Measurements from ENCODE around the gene DIP2C.
A peak's percentile ranks its signal among the peaks of the same experiment; 100 is the strongest.

The DIP2C gene

DNA sequence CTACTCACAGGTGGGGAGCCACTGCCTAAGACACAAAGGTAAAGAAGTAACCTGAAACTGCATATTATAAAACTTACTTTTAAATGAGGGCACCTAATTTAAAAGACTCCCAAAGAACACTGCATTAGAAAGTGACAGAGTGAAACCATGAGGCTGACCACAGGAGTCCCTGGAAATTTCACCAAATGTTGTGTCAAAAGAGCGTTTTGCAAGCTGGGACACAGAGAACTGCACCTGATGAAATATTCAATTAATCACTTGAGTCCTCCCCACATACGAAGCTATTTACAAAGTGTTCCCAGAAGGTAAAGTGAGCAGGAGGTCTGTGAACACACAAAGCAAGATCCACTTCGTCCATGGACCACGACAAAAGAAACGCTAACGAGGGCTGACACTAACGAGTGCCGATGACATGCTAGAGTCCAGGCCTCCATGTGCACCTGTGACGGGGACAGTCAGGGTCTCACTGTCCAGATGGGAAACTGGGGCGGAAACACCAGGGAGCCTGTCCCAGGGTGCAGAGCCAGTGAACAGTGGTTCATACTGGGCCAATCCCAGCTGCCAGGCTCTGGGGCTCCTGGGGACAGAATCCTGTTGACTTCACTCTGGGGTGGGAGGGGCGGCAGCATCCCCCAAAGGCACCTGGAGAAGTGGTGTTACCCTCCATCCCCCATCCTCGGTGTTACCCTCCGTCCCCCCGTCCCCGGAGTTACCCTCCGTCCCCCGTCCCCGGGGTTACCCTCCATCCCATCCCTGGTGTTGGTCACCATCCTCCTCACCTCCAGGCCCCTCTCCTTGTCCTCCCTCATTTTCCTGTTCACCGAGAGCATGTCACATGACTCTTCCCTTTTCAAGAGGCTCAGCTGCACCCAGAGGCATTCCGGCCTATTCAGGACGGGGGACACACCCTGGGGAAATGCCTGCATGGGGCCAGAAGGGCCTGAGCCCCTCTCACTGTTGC is 63.4 kb downstream of the DIP2C start:
- no peak for DNase-seq (ENCODE audit: low spot score)

DNA sequence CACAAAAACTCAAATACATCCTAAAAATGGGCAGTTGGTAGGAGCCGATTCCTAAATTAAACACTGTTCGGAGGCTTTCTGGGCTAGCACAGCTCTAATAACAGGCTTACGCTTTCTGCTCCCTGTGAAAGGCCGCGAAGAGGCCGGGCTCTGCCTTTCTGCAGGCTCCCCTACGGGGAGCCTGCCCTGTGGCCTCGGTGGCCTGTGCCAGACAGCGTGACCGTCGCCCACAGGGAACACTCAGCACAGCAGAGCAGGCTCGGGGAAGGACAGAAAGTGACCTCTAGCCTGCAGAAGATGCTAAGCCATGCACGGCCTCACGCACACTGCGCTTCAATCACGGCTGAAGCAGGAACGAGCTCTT is 64.2 kb downstream of the DIP2C start:
- no peak for DNase-seq (ENCODE audit: low spot score)

DNA sequence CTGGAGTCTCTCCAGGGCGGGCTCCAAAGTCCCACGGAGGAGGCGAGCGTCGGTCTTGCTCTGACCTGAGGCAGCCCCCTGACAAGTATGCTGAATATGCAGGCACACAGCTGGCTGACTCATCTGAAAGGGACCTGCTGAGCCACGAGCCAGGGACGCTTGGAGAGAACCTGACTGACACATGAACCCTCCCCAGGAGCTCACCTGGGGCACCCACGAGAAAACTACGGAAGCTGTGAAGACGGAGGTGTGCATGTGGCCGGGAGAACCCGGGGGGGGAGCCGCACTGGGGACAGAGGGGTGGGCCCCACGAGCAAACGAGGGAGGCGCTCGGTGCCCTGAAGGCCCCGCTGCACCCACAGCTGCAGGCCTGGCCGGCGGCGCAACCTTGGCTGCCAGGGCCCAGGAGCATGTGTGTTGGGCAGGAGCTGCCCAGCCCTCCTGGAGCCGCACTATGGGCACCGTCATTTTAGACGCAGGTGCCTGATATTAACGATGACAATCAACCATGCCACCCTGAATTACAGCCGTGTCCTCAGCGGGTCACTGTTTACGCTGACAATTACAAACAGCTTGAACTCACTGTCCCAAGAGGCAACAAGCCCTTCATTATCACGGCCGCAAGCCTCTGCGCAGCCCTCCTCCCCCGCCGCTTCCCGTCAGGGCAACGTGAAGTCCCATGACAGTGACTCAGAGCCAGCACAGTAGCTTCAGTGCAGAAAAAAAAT is 64.7 kb downstream of the DIP2C start:
- DNase-seq (ENCODE audit: low spot score) = peak; percentile 77

DNA sequence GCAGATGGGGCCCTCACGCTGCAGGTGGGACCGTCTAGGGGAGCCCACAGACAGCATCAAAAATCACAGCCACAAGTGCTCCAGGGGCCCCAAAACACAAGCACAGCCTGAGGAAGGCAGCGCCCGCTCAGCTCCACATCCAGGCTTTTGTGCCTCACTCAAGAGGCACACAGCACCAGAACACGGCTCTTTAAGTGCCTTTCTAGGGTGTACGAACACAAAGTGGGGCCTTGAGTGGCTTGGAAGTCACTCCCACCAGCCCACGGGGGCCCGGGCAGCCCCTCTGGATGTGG is 65.2 kb downstream of the DIP2C start:
- DNase-seq (ENCODE audit: low spot score) = no peak

DNA sequence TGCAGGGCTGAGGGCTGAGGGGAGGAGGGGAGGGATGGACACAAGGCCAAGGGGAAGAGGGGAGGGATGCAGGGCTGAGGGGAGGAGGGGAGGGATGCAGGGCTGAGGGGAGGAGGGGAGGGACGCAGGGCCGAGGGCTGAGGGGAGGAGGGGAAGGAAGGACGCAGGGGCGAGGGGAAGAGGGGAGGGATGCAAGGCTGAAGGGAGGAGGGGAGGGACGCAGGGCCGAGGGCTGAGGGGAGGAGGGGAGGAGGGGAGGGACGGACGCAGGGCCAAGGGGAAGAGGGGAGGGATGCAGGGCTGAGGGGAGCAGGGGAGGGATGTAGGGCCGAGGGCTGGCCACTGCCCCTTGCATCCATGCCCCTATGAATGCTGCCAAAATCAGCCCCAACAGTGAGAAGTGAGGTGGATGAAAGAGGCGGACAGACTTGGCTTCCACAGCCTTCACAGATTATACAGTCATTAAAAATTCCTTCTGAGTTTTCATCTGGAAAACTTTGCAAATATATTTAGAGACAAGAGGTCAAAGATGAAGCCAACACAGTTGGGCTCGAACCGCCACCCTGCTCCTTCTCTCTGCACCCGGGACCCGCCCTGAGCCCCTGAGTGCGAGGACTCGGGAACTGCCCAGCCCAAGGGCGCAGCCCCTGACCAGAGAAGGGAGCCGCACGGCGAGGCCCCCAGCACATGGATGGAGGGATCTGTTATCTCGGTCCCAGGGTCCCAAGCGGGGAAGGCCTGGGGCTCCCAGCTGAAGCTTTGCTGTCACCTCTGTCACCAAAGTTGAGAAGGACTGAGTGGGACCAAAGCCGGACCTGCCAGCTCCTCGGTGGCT is 65.8 kb downstream of the DIP2C start:
- no peak for DNase-seq (ENCODE audit: low spot score)

DNA sequence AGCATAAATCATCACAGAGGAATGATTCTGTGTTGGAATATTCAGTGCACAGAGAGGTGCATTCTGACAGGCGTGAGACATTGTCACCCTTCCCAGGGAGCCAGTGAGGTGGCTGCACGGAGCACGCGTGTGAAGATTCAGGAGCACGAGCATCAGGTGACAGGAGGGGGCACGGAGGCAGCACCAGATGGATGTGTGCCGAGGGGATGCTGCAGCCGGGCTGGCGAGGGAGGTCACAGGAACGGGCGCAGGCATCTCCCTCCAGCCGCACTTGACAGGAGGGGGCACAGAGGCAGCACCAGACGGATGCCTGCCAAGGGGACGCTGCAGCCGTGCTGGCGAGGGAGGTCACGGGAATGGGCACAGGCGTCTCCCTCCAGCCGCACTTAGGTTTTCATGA is 66.5 kb downstream of the DIP2C start:
- DNase-seq (ENCODE audit: low spot score) = no peak

DNA sequence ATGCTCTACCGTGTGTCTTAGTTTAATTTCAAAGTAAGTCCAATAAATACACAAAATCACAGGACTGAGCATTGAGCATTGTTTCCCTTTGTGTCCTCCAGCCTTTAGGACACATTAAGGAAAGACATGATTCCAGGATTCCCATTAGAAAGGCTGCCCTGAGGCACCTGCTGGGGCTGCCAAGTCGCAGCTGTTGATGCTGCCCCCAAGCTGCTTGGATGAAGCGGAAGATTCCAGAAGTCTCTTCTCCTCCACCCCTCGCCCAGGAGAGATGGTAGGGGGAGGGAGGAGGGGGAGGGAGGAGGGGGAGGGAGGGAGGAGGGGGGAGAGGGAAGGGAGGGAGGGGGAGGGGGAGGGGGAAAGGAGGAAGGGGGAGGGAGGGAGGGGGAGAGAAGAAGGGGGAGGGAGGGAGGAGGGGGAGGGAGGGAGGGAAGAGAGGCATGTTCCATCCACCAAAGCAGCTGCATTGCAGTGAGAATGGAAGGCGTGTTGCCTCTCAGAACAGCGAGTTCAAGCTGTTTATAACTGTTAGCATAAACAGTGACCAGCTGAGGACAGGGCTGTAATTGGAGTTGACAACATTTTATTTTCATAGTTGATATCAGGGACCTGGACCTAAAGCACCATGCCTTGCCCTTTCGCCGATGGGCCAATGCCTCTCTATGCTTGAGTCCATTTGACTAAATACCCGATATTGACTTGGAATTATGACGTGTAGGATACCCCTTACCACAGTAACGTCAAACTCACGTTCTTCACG is 67.3 kb downstream of the DIP2C start:
- DNase-seq (ENCODE audit: low spot score) = no peak

DNA sequence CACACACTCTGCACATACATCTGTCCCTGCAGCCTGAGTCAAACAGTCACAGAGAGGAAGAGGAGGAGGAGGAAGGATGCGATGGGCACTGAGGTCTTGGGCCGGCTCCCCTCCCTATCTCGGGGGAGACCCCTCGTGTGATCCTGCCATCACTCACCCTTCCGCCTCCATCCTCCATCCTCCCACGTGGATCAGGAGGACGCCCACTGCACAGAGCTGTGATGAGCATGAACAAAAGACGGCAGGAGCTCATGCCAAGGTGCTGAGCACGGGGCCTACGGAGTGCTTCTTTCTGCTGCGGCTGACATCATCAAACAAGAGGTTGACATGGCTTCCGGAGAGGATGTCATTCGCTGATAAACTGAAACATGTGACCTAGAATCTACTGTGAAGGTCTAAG is 68.0 kb downstream of the DIP2C start:
- no peak for DNase-seq (ENCODE audit: low spot score)

DNA sequence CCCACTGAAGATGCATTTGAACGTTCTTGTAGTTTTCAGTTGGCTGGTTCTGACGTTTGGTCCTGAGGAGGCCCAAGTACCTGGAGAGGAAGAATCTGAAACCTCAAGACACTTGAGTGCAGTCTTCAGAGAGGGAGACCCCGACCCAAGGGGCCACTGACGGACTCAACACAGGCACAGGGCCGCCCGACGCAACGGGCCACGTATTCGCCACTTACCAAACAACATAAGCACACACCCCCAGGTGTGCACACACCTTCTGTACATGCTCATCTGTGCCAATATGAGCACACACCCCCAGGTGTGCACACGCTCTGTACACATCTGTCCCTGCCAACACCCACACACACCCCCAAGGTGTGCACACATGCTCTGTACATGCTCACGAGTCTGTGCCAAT is 68.5 kb downstream of the DIP2C start:
- no peak for DNase-seq (ENCODE audit: low spot score)

DNA sequence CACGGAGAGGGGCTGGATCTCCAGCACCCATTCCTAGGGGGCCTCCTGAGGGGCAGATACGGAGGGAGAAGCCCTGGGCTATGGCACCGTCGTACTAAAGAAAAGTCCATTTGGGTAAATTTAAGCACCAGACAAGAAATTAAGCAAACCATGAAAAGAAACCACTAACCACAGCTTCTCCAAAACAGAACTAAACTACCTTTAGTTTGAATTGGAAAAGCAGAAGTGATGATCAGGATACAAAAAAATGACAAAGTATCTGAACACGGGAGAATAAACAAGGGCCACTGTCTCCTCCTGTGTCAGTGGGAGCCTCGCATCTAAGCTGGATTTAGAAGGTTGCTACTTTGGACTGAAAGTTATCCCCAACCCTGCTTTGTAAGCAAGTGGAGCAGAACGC is 69.1 kb downstream of the DIP2C start:
- DNase-seq (ENCODE audit: low spot score) = no peak

DNA sequence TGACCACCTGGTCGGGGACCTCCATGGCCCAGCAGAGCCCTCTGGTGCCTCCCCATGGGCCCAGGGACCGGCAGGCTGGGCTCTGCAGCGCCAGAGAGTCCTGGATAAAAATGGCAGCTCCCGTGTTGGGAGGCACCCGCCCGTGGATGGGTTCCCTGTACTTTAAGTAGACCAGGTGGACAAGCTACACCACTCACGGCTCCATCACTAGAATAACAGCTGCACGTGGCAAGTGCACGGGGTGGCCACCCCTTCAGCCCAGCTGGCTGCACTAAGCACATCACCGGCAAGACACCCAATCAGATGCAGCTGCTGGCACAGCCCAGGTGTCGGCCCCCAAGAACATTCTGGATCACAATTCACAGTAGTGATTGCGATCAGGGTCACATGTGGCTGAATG is 69.8 kb downstream of the DIP2C start:
- no peak for DNase-seq (ENCODE audit: low spot score)

DNA sequence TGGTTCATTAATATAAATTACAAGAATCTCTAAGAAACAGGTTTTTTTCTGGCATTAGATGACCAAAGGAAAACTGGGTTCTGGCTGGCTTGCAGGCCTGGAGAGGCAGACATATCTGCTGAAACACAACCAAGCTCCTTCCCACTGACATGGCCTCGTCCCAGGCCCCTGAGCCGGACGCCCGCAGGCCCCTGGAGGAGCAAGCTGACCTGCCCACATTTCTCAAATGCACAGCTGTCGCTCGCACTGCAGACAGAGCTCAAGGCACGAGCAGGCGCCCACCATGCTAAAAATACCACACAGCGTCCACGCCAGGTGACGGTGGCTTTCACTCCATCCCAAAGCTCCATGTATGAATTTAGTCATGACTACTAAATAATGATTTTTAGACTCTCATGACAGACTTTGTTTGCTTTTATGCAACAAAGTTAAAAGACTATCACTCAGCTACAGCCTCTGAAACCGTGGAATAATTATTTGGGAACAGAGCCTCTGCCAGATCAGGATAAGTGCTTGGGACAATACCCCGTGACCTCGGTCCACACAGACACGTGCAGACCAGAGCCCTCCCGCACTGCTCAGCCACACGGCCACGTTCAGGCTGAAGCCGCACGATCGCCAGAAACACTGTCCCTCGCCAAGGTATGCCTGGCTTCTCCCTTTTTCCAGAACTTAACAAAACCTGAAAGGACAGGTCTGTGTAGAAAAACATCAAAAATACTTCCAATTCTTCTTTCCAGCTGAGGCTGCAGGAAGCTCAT is 71.1 kb downstream of the DIP2C start:
- DNase-seq (ENCODE audit: low spot score) = no peak

DNA sequence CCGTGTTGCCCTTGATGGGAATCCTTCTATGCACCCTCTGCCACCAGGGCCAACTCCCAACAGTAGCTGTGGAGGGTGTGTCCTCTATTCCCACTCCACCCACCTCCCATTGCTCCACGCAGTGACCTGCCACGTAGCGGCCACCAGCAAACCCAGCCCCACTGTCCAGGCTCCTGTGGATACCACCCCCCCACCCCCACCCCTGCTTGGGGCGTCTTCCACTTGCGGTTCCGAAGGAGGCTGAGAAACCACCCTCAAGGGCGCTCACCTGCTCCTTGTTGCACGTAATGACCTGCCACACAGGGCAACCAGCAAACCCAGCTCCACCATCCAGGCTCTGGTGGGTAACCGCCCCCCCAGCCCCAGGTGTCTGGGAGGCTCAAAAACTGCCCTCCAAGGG is 72.0 kb downstream of the DIP2C start:
- no peak for DNase-seq (ENCODE audit: low spot score)

DNA sequence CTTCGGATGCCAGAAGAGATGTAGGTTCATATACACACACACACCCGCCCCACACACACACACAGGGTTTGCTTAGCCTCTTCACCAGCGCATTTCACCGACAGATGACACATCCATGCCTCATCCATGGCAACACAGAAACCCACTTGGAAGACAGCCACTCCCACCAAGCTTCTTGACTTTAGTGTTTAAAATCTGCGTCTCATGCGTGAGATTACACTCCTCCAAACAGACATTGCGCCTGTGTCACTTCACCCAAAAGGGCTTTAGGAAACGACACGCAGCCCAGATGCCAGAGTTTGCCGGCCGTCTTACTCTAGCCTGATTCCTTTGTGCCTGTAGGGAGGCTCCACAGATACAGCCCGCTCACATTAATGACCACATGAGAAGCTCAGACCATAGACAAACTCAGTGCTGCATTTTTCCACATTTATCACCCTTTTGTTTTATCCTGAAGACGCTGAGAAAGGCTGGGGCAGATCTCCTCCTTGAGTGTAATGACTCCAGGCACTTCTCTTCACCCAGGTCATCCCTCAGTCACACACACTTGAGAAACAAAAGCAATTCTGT is 73.8 kb downstream of the DIP2C start:
- DNase-seq (ENCODE audit: low spot score) = no peak

DNA sequence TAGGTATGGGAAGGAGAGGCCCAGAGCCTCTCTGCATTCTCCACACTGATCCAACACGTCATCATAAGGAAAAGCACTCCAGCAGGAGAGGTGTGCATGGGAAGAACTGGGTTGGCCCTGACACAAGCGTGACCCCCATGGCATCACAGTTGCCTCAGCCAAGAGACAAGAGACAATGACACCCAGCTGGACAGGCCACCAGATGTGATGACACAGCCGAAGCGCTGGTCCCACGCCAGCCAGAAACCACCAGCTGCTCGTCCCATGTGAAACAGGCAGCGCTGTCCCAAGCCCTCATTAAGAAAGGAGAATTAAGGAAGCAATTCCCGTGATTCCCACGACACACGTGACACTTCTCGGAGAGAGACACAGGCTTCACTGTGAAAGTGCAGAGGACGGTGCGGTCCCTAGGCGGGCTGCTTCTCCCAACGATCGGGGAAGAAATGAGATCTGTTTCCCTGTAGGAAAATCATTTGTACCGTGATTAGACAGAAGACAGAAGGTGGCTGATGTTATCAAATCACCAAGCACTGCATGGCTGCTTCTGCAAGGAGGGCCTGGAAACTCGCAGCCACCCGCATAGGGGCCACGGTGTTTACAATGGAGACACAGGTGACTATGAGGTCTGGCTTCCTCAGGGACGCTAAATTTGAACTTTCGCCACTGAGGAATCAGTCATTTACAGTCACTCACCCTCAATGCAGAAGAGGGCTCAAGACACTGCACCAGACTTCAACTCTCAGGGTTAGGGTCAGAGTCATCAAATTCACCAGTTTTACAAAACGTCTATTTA is 74.5 kb downstream of the DIP2C start:
- DNase-seq (ENCODE audit: low spot score) = no peak

DNA sequence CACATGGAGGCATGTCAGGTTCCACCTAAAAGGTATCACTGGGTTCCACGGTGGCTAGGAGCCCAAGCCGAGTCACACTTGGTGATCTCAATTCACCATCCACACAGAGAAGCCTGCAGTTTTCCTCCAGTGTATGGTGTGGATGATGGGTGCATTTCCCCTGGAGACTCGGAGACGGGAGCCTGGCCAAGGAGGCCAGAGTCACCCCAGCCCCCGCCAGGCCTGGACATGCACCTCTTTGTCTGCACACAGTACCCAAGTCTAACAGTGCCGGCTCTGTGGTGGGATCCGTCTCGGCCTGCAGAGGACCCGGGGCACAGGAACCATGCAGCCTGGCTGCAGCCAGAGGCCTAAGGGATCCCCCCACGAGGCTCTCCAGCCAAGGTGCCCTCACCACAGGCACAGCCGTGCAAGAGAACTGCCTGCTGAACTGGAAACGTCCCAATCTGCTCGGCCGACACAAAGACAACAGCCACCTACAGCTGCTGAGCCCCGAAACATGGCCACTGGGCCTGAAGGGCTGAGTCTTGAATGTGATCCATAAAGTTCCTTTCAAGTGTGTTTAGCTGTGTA is 75.2 kb downstream of the DIP2C start:
- DNase-seq (ENCODE audit: low spot score) = no peak

DNA sequence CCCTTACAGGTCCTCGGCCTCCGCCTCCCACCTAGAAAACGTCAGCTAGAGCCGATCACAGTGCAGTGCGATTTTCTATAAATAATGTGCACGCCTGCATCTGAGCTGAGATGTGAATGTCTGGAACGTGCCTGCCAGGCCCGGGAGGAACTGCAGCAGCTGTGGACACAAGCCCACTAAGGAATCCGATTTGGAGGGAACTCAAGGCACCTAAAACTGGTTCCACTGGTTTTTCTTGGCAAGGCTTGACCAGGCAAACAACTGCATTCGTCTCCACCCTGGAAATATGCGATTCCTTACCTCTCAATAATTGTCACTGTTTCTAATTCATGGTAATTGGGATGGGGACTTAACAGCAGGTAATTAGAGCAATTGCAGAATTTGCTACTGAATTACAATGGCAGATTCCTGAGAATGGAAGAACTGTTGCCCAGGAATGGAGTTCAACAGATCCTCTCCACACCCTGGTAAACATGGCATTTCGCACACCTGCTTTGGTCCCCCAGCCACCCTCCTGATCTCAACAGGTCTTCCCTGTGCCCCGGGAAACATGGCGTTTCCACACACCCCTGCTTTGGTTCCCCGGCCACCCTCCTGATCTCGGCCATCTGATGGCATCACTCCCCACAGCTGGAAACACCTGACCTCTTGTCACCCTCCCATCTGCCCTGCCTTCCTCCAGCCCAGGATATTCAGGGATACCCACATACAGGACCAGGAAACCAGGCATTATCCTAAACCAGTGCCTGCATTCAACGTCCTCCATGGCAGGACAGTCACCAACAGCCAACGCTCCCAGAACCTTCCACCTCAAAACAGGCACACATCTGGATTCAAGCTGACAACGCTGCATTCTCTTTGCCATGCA is 76.0 kb downstream of the DIP2C start:
- no peak for DNase-seq (ENCODE audit: low spot score)

DNA sequence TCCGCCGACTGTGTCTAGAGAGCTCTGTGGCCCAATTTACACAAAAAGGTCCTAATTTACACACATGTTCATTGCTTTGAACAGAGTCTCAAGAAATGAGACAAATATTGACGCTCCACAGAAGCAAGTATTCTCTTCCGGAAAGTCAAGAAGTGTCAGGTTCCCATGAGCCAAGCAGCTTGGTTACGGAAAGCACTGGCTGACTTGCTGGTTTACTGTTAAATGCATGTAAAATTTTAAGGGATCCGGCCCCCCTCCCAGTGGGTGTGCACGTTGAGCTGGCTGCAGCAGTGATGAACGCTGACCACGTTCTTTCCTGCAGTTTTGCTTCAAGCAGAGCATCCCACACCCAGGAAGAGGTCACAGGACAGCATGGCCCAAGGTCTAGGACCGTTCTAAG is 76.8 kb downstream of the DIP2C start:
- no peak for DNase-seq (ENCODE audit: low spot score)
